CD4-positive, CD25-positive, alpha-beta regulatory T cell (primary cell): ENCODE data around the gene GGCX. TPM values are rescaled to one million over a fixed set of nuclear protein-coding genes. Genes with fewer than 3 reads are reported as not detected.
"Not testable (repeated sequence)": the region's sequence is repeated elsewhere in the genome, so short reads cannot be mapped to it uniquely, and the experiment has no call there.

Experiments used
- ATAC-seq, 2 donors: fragments of 150-1000 bp; cut with Tn5 transposase; one replicate each; pipeline ENCODE4 v1.10.0; 2021; ENCODE audit warnings: low read depth in 2 of 2, moderate number of reproducible peaks in 2 of 2, moderate library complexity in 1 of 2
- DNase-seq, 3 donors: peaks; one replicate each; pipeline versions ENCODE4 v3.0.0 to v3.0.0-alpha.2; 2012 to 2022; ENCODE audit warnings: mixed read lengths in 1 of 3
- H3K27ac ChIP-seq: one replicate; pipeline ENCODE4 v1.7.0; 2013; ENCODE audit warnings: mild to moderate bottlenecking, low read length; ENCODE audit not compliant: insufficient read depth, poor library complexity, severe bottlenecking
- H3K27me3 ChIP-seq: one replicate; pipeline ENCODE4 v1.7.0; 2013; ENCODE audit warnings: low read length; ENCODE audit not compliant: control insufficient read depth, insufficient read depth
- H3K36me3 ChIP-seq: one replicate; pipeline ENCODE4 v1.7.0; 2013; ENCODE audit warnings: mild to moderate bottlenecking, low read length, moderate library complexity; ENCODE audit not compliant: control insufficient read depth, insufficient read depth
- H3K4me1 ChIP-seq: 2 replicates; pipeline ENCODE4 v1.7.0; 2013; ENCODE audit warnings: mild to moderate bottlenecking, low read length; ENCODE audit not compliant: insufficient read depth, control insufficient read depth, poor library complexity, severe bottlenecking
- H3K4me3 ChIP-seq: one replicate; pipeline ENCODE4 v1.7.0; 2013; ENCODE audit warnings: low read depth, mild to moderate bottlenecking, low read length, moderate library complexity
- H3K9me3 ChIP-seq, 2 experiments: 1 replicate in 1 of 2; 2 replicates in 1 of 2; pipeline ENCODE4 v1.7.0; 2013; ENCODE audit warnings: low read length in 2 of 2, mild to moderate bottlenecking in 1 of 2, moderate library complexity in 1 of 2; ENCODE audit not compliant: control insufficient read depth in 2 of 2
- H3K27ac Mint-ChIP-seq, 3 donors: one replicate each; pipeline ENCODE4 v1.8.0; 2020 to 2022; ENCODE audit warnings: mild to moderate bottlenecking in 3 of 3, mixed read lengths in 3 of 3, moderate library complexity in 2 of 3
- H3K27me3 Mint-ChIP-seq: one replicate; pipeline ENCODE4 v1.8.0; 2022; ENCODE audit warnings: mild to moderate bottlenecking, mixed read lengths
- H3K36me3 Mint-ChIP-seq: one replicate; pipeline ENCODE4 v1.8.0; 2020; ENCODE audit warnings: mixed read lengths
- H3K4me1 Mint-ChIP-seq, 4 donors: one replicate each; pipeline ENCODE4 v1.8.0; 2020 to 2022; ENCODE audit warnings: mixed read lengths in 4 of 4, mild to moderate bottlenecking in 1 of 4
- H3K4me3 Mint-ChIP-seq, 4 donors: one replicate each; pipeline ENCODE4 v1.8.0; 2020 to 2022; ENCODE audit warnings: mild to moderate bottlenecking in 4 of 4, mixed read lengths in 4 of 4, moderate library complexity in 3 of 4
- H3K9me3 Mint-ChIP-seq, 7 donors: one replicate each; pipeline ENCODE4 v1.8.0; 2020 to 2022; ENCODE audit warnings: mixed read lengths in 7 of 7, mild to moderate bottlenecking in 3 of 7, moderate library complexity in 2 of 7
- polyA plus RNA-seq, 4 donors: library from polyadenylated mRNA; unstranded; fragments of 300-500 nt; fragmentation: Illumina TruSeq; gene quantifications; one replicate each; pipeline ENCODE4 v1.2.3, GENCODE V29; 2021
- total RNA-seq: library from RNA; stranded (reverse); gene quantifications from one replicate; pipeline ENCODE4 v1.2.3, GENCODE V29; 2022

GGCX gene
- total and polyA plus RNA-seq, 5 donors from 2014 or later, result 16.7 to 28.1 (median 18.3) TPM

GRCh38 chr2:85549826-85550225, 11.5 kb downstream of the GGCX start:
- H3K27me3 Mint-ChIP-seq, result no peaks in the 10 kb centered on the region
- no peak overlapping the region for H3K4me3 Mint-ChIP-seq
- H3K4me1 Mint-ChIP-seq, result peaks cover 0 to 8% (median 4%) of the 10 kb centered on the region in 4 donors
- Histone ChIP-seq H3K9me3 (no peaks in the 10 kb centered on the region), H3K36me3 (peaks cover 51% of the 10 kb centered on the region), H3K4me1 (no peaks in the 10 kb centered on the region), H3K27ac (no peak overlapping the region), H3K4me3 (no peak overlapping the region), H3K27me3 (no peaks in the 10 kb centered on the region)
- H3K9me3 Mint-ChIP-seq, result no peaks in the 10 kb centered on the region
- peaks cover 24% of the 10 kb centered on the region for H3K36me3 Mint-ChIP-seq
- DNase-seq, result no peak
- no peak for ATAC-seq
- no peak overlapping the region for H3K27ac Mint-ChIP-seq

GRCh38 chr2:85549095-85549494, 12.2 kb downstream of the GGCX start:
- H3K4me3 Mint-ChIP-seq, result no peak overlapping the region
- Histone ChIP-seq H3K9me3 (no peaks in the 10 kb centered on the region), H3K27me3 (no peaks in the 10 kb centered on the region), H3K4me1 (no peaks in the 10 kb centered on the region), H3K27ac (no peak overlapping the region), H3K36me3 (peaks cover 51% of the 10 kb centered on the region), H3K4me3 (no peak overlapping the region)
- H3K27me3 Mint-ChIP-seq, result no peaks in the 10 kb centered on the region
- peaks cover 0 to 8% (median 5%) of the 10 kb centered on the region in 4 donors for H3K4me1 Mint-ChIP-seq
- peaks cover 25% of the 10 kb centered on the region for H3K36me3 Mint-ChIP-seq
- no peak overlapping the region for H3K27ac Mint-ChIP-seq
- DNase-seq (no peak), ATAC-seq (no peak)
- H3K9me3 Mint-ChIP-seq, result no peaks in the 10 kb centered on the region

GRCh38 chr2:85548608-85548900, 12.7 kb downstream of the GGCX start:
- H3K27me3 Mint-ChIP-seq, result no peaks in the 10 kb centered on the region
- H3K4me1 Mint-ChIP-seq, result peaks cover 0 to 8% (median 6%) of the 10 kb centered on the region in 4 donors
- Histone ChIP-seq H3K27ac (no peak overlapping the region), H3K36me3 (peaks cover 52% of the 10 kb centered on the region), H3K4me1 (no peaks in the 10 kb centered on the region), H3K9me3 (no peaks in the 10 kb centered on the region), H3K27me3 (no peaks in the 10 kb centered on the region), H3K4me3 (no peak overlapping the region)
- H3K4me3 Mint-ChIP-seq, result no peak overlapping the region
- peaks cover 29% of the 10 kb centered on the region for H3K36me3 Mint-ChIP-seq
- no peak for DNase-seq
- no peak for ATAC-seq
- peak overlapping the region in 1 of 3 donors; percentile 26 for H3K27ac Mint-ChIP-seq
- H3K9me3 Mint-ChIP-seq, result no peaks in the 10 kb centered on the region

GRCh38 chr2:85547859-85548607, 13.3 kb downstream of the GGCX start:
- Histone ChIP-seq H3K27ac (no peak overlapping the region), H3K36me3 (peaks cover 57% of the 10 kb centered on the region)

GRCh38 chr2:85547089-85547858, 14.0 kb downstream of the GGCX start:
- H3K4me1 Mint-ChIP-seq, result peaks cover 0 to 17% (median 12%) of the 10 kb centered on the region in 4 donors
- no peaks in the 10 kb centered on the region for H3K27me3 Mint-ChIP-seq
- DNase-seq (no peak), ATAC-seq (no peak)
- no peak overlapping the region for H3K4me3 Mint-ChIP-seq
- Histone ChIP-seq H3K27me3 (no peaks in the 10 kb centered on the region), H3K27ac (no peak overlapping the region), H3K9me3 (no peaks in the 10 kb centered on the region), H3K4me3 (no peak overlapping the region), H3K36me3 (peaks cover 60% of the 10 kb centered on the region), H3K4me1 (no peaks in the 10 kb centered on the region)
- peak overlapping the region in 1 of 3 donors; percentile 32 for H3K27ac Mint-ChIP-seq
- H3K9me3 Mint-ChIP-seq, result no peaks in the 10 kb centered on the region
- peaks cover 37% of the 10 kb centered on the region for H3K36me3 Mint-ChIP-seq

More at GRCh38 chr2:85547859-85548607, 13.3 kb downstream of the GGCX start:
- Mint-ChIP-seq H3K27me3 (no peaks in the 10 kb centered on the region), H3K36me3 (peaks cover 33% of the 10 kb centered on the region), H3K4me3 (no peak overlapping the region), H3K4me1 (peaks cover 0 to 10% (median 7%) of the 10 kb centered on the region in 4 donors), H3K9me3 (no peaks in the 10 kb centered on the region), H3K27ac (peak overlapping the region in 2 of 3 donors; percentile 26 to 32)
- Histone ChIP-seq H3K4me1 (no peaks in the 10 kb centered on the region), H3K9me3 (no peaks in the 10 kb centered on the region), H3K27me3 (no peaks in the 10 kb centered on the region), H3K4me3 (no peak overlapping the region)
- no peak for ATAC-seq
- DNase-seq, result no peak

GRCh38 chr2:85545780-85546240, 15.5 kb downstream of the GGCX start:
- Histone ChIP-seq H3K4me3 (no peak overlapping the region), H3K4me1 (peaks cover 9% of the 10 kb centered on the region), H3K27ac (no peak overlapping the region), H3K9me3 (no peaks in the 10 kb centered on the region), H3K36me3 (peaks cover 65% of the 10 kb centered on the region), H3K27me3 (no peaks in the 10 kb centered on the region)
- no peaks in the 10 kb centered on the region for H3K9me3 Mint-ChIP-seq
- H3K27me3 Mint-ChIP-seq, result no peaks in the 10 kb centered on the region
- no peak for DNase-seq
- H3K4me3 Mint-ChIP-seq, result no peak overlapping the region
- peaks cover 34% of the 10 kb centered on the region for H3K36me3 Mint-ChIP-seq
- ATAC-seq, result no peak
- no peak overlapping the region for H3K27ac Mint-ChIP-seq
- peaks cover 3 to 28% (median 19%) of the 10 kb centered on the region in 4 donors for H3K4me1 Mint-ChIP-seq

GRCh38 chr2:85544915-85545779, 16.1 kb downstream of the GGCX start:
- Mint-ChIP-seq H3K36me3 (peaks cover 35% of the 10 kb centered on the region), H3K4me1 (peaks cover 10 to 35% (median 25%) of the 10 kb centered on the region in 4 donors)
- not testable (repeated sequence) for H3K27ac Mint-ChIP-seq, H3K27ac ChIP-seq, ATAC-seq, DNase-seq, H3K27me3 ChIP-seq, H3K9me3 ChIP-seq, H3K4me3 Mint-ChIP-seq, H3K27me3 Mint-ChIP-seq, H3K4me3 ChIP-seq, H3K9me3 Mint-ChIP-seq
- H3K36me3 ChIP-seq, result peaks cover 58% of the 10 kb centered on the region
- peaks cover 15% of the 10 kb centered on the region for H3K4me1 ChIP-seq
